HCEC 1CT (cell line): ENCODE data around the gene CLDN20.
"Not testable (repeated sequence)": the region's sequence is repeated elsewhere in the genome, so short reads cannot be mapped to it uniquely, and the experiment has no call there.

Experiments
- DNase-seq: peaks from one replicate; pipeline ENCODE4 v3.0.0-alpha.2; 2017

Gene CLDN20, protein sequence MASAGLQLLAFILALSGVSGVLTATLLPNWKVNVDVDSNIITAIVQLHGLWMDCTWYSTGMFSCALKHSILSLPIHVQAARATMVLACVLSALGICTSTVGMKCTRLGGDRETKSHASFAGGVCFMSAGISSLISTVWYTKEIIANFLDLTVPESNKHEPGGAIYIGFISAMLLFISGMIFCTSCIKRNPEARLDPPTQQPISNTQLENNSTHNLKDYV

DNA sequence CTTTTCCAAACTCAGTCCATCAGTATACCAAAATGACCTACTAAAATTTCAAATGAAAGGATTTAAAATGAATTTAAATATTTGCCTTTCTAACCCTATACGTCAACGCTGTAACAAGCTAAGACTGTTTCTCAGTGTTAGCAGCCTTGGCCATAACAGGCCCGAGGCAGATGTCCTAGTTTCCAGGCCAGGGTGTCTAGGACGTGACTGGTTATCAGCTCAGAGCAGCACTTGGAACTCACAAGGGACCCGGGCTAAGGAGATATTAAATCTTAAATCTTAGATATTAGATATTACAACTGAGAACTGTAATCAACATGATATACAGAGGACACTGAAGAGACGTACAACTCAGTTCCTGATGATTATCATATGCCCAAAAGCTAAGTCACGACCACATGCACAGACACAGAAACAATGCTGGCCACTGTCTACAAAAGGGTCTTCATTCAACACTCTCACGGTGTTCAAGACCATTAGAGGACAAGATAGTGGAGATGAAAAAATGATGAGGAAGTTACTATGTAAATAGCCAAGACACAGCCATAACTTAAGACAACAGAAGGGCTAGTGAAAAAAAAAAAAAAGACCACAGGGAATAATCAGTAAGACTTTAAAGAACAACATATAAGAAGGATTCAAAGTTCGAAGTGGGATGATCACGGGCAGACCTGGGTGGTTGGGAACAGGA, at the start of gene CLDN20:
Gene CLDN20, plus strand, starts transcription at position 641 of the 691 bp plus-strand sequence. CDS start 11,707 bp downstream, outside the sequence.
- no peak for DNase-seq

DNA sequence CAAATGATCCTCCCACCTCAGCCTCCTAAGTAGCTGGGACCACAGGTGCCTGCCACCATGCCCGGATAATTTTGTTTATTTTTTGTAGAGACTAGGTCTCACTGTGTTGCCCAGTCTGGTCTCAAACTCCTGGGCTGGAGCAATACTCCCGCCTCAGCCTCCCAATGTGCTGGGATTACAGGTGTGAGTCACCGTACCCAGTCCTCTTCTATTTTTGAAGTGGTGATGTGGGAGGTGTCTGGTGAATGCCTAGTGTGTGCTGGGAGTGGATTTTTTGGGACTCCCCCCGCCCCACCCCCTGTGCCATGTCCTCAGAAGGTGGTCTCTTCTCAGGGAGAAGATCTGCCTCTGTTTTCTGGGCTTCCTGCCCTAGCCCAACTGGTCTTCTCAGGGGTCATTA, 47.9 kb upstream of the CLDN20 start:
- no peak for DNase-seq

DNA sequence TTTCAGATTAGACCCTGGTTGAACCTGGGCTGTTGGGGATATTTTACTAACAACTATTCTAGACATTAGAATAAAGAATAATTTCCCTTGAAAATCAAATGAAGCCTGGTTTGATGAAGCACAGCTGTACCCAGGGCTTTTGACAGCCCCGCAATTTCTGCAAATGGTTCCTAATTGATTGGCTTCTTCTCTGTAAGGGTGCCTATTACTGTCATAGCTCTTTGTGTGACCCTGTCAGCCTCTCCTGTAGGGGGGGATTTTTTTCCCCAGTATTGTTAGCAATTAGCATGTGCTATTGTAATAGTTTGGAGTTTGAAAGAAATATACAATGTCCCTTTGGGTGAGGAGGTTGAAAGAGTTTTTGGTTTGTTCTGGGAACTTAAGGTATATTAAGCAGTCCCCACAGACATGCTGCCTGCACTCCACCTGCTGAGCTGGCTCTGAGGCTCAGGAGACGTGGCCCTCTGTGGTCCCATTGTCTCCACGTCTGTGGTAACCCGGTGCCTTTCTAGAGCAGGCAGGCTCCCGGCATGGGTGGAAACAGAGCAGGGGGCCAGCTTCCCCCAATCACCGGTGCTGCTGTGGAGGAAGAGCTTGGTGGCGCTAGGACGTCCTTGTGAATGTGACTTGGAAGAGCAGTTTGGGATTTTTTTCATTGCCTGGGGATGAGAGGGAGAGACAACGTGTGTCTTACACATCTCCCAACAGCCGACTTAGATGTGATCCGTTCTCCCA, 47.3 kb upstream of the CLDN20 start:
- DNase-seq = no peak

DNA sequence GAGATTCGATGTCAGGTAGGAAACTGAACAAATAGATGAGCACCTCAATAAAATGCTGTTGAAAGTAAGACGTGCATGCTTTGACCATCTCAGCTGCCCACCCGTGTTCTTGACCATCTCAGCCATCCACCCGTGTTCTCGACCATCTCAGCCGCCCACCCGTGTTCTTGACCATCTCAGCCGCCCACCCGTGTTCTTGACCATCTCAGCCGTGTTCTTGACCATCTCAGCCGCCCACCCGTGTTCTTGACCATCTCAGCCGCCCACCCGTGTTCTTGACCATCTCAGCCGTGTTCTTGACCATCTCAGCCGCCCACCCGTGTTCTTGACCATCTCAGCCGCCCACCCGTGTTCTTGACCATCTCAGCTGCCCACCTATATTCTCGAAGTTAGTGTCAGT, 45.1 kb upstream of the CLDN20 start:
- DNase-seq = not testable (repeated sequence)

DNA sequence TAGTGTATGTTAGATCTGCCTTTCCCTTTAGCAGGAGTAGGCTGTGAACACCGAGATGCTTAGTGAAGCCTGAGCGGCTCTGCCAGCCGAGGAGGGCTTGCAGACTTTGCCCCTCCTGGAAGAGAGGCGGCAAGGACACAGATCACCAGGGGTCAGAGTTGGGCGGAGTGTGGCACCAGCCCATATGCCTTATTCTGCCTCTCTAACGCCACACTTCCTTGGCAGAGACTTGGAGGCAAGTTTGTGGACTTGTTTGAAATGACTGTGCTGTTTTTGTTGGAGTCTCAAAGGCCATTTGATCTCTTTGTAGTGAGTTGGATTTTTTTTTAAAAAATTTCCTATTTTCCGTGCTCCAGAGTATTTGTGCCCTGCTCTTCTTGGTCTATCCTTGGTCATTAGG, 44.5 kb upstream of the CLDN20 start:
- DNase-seq = no peak

DNA sequence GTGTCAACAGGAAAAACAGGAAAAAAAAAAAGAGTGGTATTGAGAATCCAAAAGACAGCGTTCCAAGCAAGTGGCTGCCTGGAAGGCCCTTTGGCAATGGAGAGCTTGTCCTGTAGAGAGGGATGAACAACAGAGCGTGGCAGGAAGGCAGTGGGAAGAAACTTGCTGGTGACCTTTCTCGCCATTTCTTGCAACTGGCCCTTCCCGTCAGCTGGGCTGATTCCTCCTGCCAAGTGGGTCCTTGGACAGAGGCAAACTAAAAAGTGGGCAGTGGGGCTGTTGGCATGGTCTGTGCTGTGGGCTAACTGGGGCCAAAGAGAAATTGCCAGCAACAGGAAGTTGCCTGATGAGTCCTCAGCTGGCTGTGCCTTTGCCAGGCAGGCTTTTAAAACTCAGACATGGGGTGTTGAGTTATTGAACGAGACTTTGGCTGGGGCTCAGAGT, 43.9 kb upstream of the CLDN20 start:
- DNase-seq = no peak

DNA sequence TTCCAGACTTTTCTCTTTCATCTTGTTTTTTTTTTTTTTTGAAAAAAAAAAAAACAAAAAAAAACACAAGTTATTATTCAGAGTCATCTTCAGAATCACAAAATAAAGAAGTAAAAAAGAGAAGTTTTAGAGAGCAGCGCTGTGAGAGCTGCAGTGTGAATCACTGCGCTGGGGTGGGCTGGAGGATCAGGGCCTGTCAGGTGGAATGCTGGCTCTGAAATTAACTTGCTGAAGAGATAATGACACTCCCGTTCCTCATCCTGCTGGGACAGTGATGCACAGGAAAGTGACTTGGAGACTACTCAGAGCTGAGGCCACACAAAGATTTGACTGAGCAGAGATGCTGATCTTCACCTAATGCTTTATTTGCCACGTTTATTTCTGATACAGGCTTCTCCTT, 42.7 kb upstream of the CLDN20 start:
- no peak for DNase-seq

DNA sequence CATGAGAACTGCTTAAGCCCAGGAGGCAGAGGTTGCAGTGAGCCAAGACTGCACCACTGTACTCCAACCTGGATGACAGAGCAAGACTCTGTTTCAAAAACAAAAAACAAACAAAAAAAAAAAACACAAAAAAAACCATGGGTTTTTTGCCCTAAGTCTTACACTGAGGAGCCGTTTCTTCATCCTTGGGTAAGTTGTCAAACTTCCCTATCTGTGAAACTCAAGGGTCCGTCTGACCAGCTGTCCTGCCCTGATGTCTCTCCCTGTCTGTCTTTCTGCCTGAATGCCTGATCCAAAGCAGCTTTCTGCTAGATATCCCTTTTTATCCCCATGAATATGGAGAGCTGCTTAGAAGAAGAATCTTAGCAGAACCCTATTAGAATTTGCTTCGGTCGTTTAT, 41.3 kb upstream of the CLDN20 start:
- no peak for DNase-seq

DNA sequence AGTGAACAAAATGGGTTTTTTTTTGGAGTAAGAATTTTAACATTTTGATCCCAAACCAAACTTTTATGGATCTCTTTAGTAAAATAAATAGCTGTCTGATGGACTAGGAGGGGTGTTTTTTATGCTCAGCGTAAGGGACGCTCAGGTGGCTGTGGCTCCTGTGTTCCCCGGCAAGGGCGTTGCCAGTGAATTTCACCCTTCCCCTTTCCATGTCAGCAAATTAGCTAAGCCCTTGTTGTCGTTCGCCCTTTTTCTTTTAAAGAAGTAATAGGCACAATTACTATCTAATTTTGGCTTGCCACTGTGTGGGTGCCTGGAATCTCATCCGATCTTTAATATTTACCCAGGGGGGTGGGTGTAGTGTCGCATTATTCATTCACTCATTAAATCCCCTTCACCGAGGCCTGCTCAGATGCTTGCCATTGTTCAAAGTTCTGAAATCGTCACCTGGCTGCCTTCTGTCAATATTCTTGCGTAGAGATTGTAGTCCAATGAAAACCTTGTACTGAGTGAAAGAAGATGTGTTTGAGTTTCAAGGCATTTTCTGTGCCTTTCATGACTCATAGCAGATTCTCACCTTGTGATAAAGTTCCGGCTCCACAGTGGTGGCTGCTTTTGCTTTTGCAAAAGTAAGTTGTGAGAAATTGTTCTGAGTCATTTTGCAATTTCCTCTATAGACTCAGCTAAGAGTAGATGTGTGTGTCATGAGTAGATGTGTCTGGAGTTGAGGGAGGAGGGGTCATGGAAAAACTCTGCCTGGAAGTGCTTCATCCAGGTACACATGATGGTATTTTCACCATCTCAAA, 40.0 kb upstream of the CLDN20 start:
- DNase-seq = peak; percentile 84

DNA sequence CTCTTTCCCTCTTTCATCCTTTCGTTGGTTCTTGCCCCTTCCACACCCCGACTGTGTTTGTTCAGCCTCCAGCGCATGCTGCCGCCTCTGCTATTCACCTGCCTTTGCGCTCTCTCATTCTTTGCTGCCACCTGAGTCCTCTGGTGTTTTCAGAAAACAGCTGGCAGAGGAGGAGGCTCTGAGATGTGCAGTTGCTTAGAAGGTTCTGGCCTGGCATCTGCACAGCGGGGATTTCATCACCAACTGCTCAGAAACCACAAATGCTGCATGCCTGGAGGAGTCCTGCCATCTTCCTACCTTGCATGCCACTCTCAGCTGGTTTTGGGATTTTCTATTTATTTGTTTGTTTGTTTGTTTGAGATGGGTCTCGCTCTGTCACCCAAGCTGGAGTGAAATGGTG, 39.2 kb upstream of the CLDN20 start:
- no peak for DNase-seq

DNA sequence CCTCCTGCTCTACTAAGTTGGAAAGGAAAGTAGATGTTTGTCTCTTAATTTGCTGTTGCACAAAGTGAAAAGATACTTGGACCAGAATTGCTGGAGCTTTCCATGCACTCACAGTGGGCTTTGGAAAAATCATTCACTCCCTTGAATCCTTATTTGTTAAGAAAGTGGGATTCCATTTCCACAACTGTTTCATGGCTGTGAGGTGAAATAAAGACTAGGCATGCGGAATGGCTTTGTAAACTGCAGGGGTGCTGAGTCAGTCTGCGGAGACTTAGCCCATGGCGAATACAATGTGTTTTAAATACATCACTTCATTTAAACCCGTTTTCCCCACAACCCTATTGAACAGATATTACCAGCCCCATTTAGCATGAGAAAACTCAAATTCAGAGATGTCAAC, 36.8 kb upstream of the CLDN20 start:
- no peak for DNase-seq

DNA sequence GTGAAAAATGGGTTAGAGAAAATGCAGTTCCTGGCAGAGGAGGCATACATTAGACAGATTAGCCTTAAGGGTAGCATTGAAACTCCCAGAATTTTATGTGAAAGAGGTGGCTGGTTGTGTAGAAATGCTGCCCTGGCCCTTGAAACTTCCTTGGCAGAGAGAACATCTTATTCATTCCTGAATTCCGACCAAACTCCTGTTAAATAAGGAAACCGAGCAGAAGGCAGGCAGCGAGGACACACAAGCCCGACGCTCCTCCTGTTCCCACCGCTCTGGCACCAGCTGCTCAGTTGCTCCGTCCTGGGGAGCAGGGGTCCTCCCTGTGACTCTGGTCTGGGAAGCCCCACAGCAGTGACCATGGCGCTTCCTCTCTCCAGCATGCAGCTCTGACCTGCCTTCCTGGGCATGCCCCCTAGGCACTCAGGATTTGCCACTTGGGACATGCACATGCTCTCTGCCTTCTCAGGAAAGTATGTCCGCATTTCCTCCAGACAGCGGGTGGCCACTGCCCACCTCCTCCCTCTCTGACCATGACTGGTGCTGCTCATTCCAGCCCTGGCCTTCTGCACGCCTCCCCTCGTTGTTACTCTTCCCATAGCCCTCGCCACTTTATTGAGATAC, 35.2 kb upstream of the CLDN20 start:
- DNase-seq = no peak

DNA sequence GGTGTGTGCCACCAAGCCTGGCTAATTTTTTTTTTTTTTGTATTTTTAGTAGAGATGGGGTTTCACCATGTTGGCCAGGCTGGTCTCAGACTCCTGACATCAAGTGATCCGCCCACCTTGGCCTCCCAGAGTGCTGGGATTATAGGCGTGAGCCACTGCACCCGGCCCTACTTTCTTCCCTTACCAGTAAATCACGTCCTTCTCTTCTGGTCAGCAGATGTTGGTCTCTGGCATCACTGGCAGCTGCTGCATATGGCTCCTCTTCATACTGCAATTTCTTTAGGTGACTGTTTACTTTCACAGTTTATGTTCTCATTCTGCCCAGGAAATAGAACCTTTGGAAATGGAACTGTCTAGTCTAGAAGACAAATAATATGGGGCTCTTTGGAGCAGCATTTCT, 32.8 kb upstream of the CLDN20 start:
- not testable (repeated sequence) for DNase-seq

DNA sequence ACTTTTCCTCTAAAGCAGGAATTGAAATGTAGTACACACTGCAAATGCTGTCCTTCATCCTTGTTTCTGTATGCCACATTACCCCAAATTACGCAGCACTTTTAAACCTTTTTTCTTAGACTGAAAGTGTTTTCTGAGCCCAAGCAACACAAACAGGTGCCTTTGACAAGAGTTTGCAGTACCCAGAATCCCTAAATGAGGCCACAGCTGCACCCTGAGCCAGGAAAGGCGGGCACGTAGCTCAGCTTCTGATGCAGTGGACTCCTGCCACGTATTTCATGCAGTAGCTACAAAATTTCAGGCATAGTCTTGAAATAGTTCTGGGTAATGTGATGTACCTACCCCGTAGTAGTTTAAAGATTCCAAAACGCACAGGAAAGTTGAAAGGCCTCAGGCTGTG, 31.0 kb upstream of the CLDN20 start:
- no peak for DNase-seq

DNA sequence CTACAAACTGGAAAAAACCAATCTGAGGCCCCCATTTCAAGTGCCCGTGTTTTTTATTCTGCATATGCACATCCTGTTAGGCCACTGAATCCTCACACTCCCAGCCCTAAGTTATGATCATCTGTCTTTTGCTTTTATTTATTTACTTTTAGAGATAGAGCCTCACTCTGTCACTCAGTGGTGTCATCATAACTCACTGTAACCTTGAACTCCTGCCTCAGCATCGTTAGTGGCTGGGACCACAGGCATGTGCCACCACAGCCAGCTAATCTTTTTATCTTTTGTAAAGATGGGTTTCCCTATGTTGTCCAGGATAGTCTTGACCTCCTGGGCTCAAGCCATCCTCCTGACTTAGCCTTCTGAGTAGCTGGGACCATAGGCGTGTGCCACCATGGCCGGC, 29.6 kb upstream of the CLDN20 start:
- no peak for DNase-seq

DNA sequence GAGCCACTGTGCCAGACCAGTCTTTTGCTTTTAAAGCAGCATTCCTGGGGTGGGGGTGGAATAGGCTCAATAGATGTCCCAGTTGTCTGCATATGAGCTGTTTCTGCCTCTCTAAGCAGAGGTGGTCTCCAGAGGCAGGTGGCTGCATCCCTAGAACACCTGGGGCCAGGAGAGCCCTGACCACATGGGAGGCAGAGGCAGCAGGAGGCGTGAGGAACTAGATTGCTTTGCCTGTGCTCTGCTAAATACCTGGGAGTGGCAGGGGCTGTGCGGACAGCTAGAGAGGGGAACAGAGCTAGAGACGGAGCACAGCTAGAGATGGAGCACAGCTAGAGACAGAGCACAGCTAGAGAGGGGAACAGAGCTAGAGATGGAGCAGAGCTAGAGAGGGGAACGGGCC, 29.1 kb upstream of the CLDN20 start:
- no peak for DNase-seq

DNA sequence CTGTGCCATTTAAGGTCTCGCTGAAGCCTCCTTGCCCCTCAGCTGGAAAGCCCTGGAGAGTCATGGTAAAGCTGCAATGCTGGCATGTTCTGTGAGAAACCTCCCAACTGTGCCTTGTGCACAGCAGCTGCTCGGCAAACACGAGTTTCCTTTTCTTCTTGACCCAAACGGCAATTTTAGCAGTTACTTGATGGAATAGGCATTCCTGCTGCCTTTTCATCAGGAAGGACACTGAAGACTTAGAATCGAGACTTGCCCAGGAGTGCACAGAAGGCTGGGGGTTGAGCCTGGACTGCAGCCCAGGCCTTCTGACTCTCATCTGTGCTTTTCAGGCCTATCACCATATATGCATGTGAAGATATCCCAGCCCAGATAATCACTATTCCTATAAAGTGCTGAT, 28.7 kb upstream of the CLDN20 start:
- DNase-seq = no peak

DNA sequence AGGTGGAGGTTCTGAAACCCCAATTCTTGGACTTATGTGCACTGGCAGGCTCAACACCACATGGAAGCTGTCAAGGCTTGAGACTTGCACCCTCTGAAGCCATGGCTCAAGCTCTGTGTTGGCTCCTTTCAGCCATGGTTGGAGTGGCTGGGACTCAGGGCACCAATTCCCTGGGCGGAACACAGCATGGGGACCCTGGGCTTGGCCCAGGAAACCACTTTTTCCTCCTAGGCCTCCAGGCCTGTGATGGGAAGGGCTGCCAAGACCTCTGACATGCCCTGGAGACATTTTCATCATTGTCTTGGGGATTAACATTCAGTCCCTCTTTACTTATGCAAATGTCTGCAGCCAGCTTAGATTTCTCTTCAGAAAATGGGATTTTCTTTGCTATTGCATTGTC, 26.2 kb upstream of the CLDN20 start:
- no peak for DNase-seq

DNA sequence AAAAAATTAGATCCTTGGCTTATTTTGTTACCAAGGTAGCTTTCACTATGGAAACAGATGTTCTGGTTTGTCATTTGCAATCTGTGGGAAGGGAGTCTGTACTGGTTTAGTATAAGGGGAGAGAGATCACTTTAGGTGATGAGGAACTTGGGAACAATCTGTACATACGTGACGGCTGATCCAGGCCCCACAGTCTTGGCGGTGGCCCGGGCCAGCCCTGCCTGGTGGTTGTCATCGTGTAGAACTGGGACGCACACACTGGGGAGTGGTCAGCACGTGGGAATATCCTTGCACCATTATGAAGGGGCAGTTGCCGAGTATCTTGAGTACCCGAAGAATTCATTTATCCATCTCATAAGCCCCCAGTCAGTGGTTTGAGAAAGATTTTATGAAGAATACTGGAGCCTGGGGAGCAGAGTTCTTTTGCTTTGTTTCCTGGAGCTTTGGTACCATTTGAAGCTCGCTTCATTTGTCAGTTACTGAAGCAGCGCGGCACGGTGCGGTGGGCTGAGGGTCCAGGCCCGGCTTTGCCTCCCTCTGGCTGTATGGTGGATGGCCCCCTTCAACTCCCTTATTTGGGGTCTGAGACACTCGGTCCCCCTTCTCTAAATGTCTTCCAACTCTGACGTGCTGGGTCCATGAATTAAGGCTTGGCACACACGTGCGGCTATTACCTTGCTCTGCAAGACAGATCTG, 22.8 kb upstream of the CLDN20 start:
- no peak for DNase-seq

DNA sequence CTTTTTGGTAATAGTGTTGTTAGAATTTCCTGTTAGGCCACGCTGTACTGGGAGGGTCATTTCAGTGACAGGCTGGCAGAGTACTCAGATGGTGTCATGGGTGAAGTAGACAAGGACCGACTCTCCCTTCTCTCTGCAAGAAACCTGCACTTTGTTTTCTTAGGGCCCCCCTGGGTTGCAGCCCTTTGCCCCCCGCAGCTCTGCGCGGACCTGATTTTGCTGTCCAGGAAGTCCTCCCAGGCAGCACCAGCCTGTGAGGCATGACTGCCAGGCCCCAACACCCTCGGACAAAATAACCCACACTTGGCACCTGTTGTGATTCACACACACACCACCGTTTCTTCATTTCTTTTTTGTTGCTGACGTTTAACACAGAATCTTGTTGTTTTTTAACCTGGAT, 21.8 kb upstream of the CLDN20 start:
- no peak for DNase-seq

DNA sequence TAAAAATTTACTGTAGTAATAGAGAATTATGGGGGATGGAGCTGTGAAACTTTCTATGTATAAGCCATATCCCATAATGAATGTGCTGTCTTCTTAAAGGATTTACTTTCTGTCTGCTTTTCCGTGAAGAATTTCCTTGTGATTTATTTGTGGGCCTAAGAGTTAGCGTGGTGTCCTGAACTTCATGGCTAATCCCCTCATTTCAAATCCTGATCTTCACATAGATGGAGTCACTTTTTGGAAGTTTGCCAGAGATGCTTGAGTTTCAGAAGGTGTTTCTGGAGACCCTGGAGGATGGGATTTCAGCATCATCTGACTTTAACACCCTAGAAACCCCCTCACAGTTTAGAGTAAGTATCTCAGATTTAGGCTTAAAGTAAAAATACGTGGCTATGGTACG, 19.4 kb upstream of the CLDN20 start:
- no peak for DNase-seq

DNA sequence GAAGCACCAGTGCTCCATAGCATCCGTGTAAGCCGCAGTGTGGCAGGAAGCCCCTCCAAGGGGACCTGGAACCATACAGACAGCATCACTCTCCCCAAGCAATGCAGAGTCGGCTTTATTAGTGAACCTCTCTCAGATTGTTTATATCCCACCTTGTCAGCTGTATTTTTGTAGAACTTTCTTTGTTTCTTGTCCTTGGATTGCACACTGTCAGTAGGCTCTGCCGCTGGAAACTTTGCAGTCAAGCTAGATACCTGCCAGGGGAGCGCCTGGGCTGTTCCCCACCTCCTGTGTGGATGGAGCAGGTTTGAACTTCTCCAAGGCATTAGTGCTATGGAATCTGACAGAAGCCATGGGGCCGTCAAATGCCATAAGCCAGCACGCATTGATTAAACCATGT, 18.6 kb upstream of the CLDN20 start:
- DNase-seq = no peak
